Natural killer cell (primary cell): ENCODE measurements around the gene DNAJC3. TPM values are rescaled to one million over a fixed set of nuclear protein-coding genes. Genes with fewer than 3 reads are reported as not detected.
"Not testable (repeated sequence)": the region's sequence is repeated elsewhere in the genome, so short reads cannot be mapped to it uniquely, and the experiment has no call there.

Experiments used
- ATAC-seq, 3 donors: fragments of 150-1000 bp in 2 of 3; fragments of 200-7000 bp in 1 of 3; cut with Tn5 transposase; 1 replicate in 1 of 3; 2 replicates in 2 of 3; pipeline ENCODE4 v1.10.0; 2021; ENCODE audit warnings: mild to moderate bottlenecking in 2 of 3, moderate library complexity in 2 of 3
- DNase-seq, 2 donors: peaks; one replicate each; pipeline versions ENCODE4 v3.0.0 to v3.0.0-alpha.2; 2013 to 2021; ENCODE audit warnings: mixed read lengths in 1 of 2
- H3K27ac ChIP-seq: one replicate; pipeline ENCODE4 v1.5.1; 2013; ENCODE audit warnings: mild to moderate bottlenecking, low read length
- H3K27me3 ChIP-seq: one replicate; pipeline ENCODE4 v1.6.1; 2013; ENCODE audit warnings: low read length; ENCODE audit not compliant: control insufficient read depth, insufficient read depth
- H3K36me3 ChIP-seq: one replicate; pipeline ENCODE4 v1.6.1; 2013; ENCODE audit warnings: low read length; ENCODE audit not compliant: control insufficient read depth, insufficient read depth
- H3K4me1 ChIP-seq: one replicate; pipeline ENCODE4 v1.6.1; 2013; ENCODE audit warnings: low read length; ENCODE audit not compliant: control insufficient read depth, insufficient read depth
- H3K4me3 ChIP-seq: one replicate; pipeline ENCODE4 v1.5.1; 2013; ENCODE audit warnings: low read length
- H3K9me3 ChIP-seq: one replicate; pipeline ENCODE4 v1.6.1; 2013; ENCODE audit warnings: low read length; ENCODE audit not compliant: control insufficient read depth, insufficient read depth
- H3K27ac Mint-ChIP-seq, 2 donors: one replicate each; pipeline ENCODE4 v1.8.0; 2022; ENCODE audit warnings: mild to moderate bottlenecking in 2 of 2, mixed read lengths in 2 of 2, moderate library complexity in 1 of 2
- H3K27me3 Mint-ChIP-seq, 2 donors: one replicate each; pipeline ENCODE4 v1.8.0; 2022; ENCODE audit warnings: low read depth in 2 of 2, mixed read lengths in 2 of 2
- H3K36me3 Mint-ChIP-seq: one replicate; pipeline ENCODE4 v1.8.0; 2022; ENCODE audit warnings: mixed read lengths
- H3K4me1 Mint-ChIP-seq, 2 donors: one replicate each; pipeline ENCODE4 v1.8.0; 2022; ENCODE audit warnings: mixed read lengths in 2 of 2
- H3K4me3 Mint-ChIP-seq: one replicate; pipeline ENCODE4 v1.8.0; 2022; ENCODE audit warnings: mild to moderate bottlenecking, moderate library complexity, mixed read lengths
- H3K9me3 Mint-ChIP-seq, 2 donors: one replicate each; pipeline ENCODE4 v1.8.0; 2022; ENCODE audit warnings: mixed read lengths in 2 of 2
- WGBS: methylation state at CpG from one replicate; pipeline ENCODE4 v1.1.7; 2013; ENCODE audit warnings: missing lambda C conversion rate; ENCODE audit not compliant: insufficient coverage; 5-methylcytosine and 5-hydroxymethylcytosine counted together
- intact Hi-C: fragments of 100-400 bp; cut with micrococcal nuclease; formaldehyde crosslinking; loops from one replicate; pipeline ENCODE4 v1.14.2; 2022
- total RNA-seq, 4 donors: library from RNA; stranded (reverse); fragments of 120-200 nt in 1 of 4; gene quantifications; one replicate each; pipeline versions ENCODE4 v1.2.3 to v1.2.4, GENCODE V29; 2013 to 2022
- TF ChIP-seq, protein P1 (sequence below): fragments of 200-600 bp; IDR thresholded peaks from one replicate; pipeline ENCODE4 v1.8.0; 2022; ENCODE audit warnings: antibody characterized with exemption

The DNAJC3 gene
- total RNA-seq, 3 donors from 2014 or later (not counting 1 experiment from before 2014, with no cell fraction given), result 26.5 to 38.1 (median 29.0) TPM

DNA sequence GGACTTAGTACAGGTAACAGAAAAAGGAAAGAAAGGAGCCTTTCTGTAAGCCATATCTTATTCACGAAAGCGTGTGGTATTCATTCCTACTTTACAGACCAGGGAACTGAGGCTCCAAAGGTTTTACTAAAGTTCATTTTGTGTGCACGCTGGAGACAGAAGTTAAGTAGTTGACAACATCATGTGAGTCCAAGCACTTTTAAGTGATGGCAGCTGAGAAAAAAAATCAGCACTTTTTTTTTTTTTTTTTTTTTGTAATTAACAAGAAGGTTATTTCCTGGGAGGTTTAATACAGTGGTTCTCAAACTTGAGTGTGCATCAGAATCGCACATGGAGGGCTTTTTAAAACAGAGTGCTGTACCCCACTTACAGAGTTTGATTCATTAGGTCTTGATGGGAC is 2.0 kb downstream of the DNAJC3 start:
- intact Hi-C loops, result loop anchor here (5.0 to 10.0 kb wide), 3 partner anchors 116 to 1753 kb away; partner anchors contain the start of genes MBNL2 and RAP2A
- H3K36me3 Mint-ChIP-seq, result no peaks in the 10 kb centered on the region
- H3K9me3 ChIP-seq, result no peaks in the 10 kb centered on the region
- H3K36me3 ChIP-seq, result no peaks in the 10 kb centered on the region
- peak overlapping the region; percentile 95 to 99 for H3K27ac Mint-ChIP-seq
- no peaks in the 10 kb centered on the region for H3K27me3 ChIP-seq
- TF ChIP-seq, protein P1, sequence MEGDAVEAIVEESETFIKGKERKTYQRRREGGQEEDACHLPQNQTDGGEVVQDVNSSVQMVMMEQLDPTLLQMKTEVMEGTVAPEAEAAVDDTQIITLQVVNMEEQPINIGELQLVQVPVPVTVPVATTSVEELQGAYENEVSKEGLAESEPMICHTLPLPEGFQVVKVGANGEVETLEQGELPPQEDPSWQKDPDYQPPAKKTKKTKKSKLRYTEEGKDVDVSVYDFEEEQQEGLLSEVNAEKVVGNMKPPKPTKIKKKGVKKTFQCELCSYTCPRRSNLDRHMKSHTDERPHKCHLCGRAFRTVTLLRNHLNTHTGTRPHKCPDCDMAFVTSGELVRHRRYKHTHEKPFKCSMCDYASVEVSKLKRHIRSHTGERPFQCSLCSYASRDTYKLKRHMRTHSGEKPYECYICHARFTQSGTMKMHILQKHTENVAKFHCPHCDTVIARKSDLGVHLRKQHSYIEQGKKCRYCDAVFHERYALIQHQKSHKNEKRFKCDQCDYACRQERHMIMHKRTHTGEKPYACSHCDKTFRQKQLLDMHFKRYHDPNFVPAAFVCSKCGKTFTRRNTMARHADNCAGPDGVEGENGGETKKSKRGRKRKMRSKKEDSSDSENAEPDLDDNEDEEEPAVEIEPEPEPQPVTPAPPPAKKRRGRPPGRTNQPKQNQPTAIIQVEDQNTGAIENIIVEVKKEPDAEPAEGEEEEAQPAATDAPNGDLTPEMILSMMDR, result no peak
- peaks cover 55 to 75% of the 10 kb centered on the region in 2 donors for H3K4me1 Mint-ChIP-seq
- H3K4me3 Mint-ChIP-seq, result peak overlapping the region; percentile 99
- peak in 1 of 2 donors; percentile 17 for DNase-seq
- H3K4me3 ChIP-seq, result no peak overlapping the region
- no peaks in the 10 kb centered on the region for H3K27me3 Mint-ChIP-seq
- H3K4me1 ChIP-seq, result peaks cover 12% of the 10 kb centered on the region
- 88% methylated on average over 4 of the region's 4 CpGs for WGBS
- H3K27ac ChIP-seq, result no peak overlapping the region
- H3K9me3 Mint-ChIP-seq, result no peaks in the 10 kb centered on the region
- no peak for ATAC-seq

GRCh38 chr13:95679722-95680121 is 2.8 kb downstream of the DNAJC3 start:
- no peak overlapping the region for H3K4me3 ChIP-seq
- Mint-ChIP-seq H3K9me3 (no peaks in the 10 kb centered on the region), H3K36me3 (no peaks in the 10 kb centered on the region), H3K4me3 (peak overlapping the region; percentile 18), H3K27ac (peak overlapping the region in 1 of 2 donors; percentile 99), H3K27me3 (no peaks in the 10 kb centered on the region), H3K4me1 (peaks cover 60 to 79% of the 10 kb centered on the region in 2 donors)
- no peaks in the 10 kb centered on the region for H3K9me3 ChIP-seq
- H3K27ac ChIP-seq, result no peak overlapping the region
- no peaks in the 10 kb centered on the region for H3K36me3 ChIP-seq
- ATAC-seq, result no peak
- TF ChIP-seq, protein P1, result no peak
- no peaks in the 10 kb centered on the region for H3K27me3 ChIP-seq
- peaks cover 13% of the 10 kb centered on the region for H3K4me1 ChIP-seq
- no peak for DNase-seq
- 71% methylated on average over 2 of the region's 2 CpGs for WGBS
- intact Hi-C loops, result loop anchor here (5.0 to 10.0 kb wide), 3 partner anchors 115 to 1753 kb away; partner anchors contain the start of genes MBNL2 and RAP2A

DNA sequence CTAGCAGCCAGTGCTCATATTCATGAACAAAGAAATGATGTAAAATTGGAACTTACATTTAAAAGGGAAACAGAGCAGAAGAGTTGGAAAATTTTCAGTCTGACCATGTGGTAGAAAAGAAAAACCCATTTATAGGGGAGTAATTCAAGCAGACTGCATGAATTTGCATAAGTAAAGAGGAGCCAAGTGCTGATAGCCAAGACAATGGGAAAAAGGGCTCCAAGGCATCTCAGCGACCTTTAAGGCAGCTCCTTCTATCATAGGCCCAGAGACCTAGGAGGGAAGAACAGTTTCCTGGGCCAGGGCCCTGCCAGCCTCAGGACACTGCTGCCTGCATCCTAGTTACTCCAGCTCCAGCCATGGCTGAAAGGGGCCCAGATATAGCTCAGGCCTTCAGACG is 7.5 kb downstream of the DNAJC3 start:
- TF ChIP-seq, protein P1, result no peak
- Mint-ChIP-seq H3K9me3 (no peaks in the 10 kb centered on the region), H3K36me3 (no peaks in the 10 kb centered on the region), H3K4me3 (no peak overlapping the region), H3K27ac (peak overlapping the region in 1 of 2 donors; percentile 53), H3K27me3 (no peaks in the 10 kb centered on the region), H3K4me1 (peaks cover 67 to 82% of the 10 kb centered on the region in 2 donors)
- DNase-seq (no peak), ATAC-seq (no peak)
- Histone ChIP-seq H3K27me3 (no peaks in the 10 kb centered on the region), H3K4me1 (peaks cover 5% of the 10 kb centered on the region), H3K36me3 (no peaks in the 10 kb centered on the region), H3K9me3 (peaks cover 3% of the 10 kb centered on the region), H3K4me3 (no peak overlapping the region), H3K27ac (no peak overlapping the region)
- 93% methylated on average over 2 of the region's 2 CpGs for WGBS
- intact Hi-C loops, result no loop called here

DNA sequence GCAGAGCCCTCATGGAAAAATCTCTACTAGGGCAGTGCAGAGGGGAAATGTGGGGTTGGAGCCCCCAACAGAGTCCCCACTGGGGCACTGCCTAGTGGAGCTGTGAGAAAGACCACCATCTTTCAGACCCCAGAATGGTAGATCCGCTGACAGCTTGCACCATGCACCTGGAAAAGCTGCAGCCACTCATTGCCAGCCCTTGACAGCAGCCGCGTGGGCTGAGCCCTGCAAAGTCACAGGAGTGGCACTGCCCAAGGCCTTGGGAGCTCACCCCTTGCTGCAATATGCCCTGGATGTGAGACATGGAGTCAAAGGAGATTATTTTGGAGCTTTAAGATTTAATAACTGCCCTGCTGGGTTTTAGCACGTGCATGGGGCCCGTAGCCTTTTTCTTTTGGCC is 8.0 kb downstream of the DNAJC3 start:
- ATAC-seq, H3K27ac ChIP-seq: not testable (repeated sequence)
- WGBS, result 97% methylated on average over 5 of the region's 5 CpGs

More for the DNA sequence above, 8.0 kb downstream of the DNAJC3 start:
- H3K9me3 Mint-ChIP-seq, intact Hi-C loops, H3K36me3 Mint-ChIP-seq, H3K4me3 ChIP-seq, H3K4me3 Mint-ChIP-seq, H3K27ac Mint-ChIP-seq, H3K36me3 ChIP-seq, H3K4me1 ChIP-seq, H3K27me3 ChIP-seq, DNase-seq, H3K9me3 ChIP-seq, H3K27me3 Mint-ChIP-seq: not testable (repeated sequence)
- peaks cover 71 to 85% of the 10 kb centered on the region in 2 donors for H3K4me1 Mint-ChIP-seq
